ENCODE results near the gene LCMT1.

GRCh38 chr16:25148568-25149215, 37.1 kb downstream of the LCMT1 start:
- TF ChIP-seq, protein P1, sequence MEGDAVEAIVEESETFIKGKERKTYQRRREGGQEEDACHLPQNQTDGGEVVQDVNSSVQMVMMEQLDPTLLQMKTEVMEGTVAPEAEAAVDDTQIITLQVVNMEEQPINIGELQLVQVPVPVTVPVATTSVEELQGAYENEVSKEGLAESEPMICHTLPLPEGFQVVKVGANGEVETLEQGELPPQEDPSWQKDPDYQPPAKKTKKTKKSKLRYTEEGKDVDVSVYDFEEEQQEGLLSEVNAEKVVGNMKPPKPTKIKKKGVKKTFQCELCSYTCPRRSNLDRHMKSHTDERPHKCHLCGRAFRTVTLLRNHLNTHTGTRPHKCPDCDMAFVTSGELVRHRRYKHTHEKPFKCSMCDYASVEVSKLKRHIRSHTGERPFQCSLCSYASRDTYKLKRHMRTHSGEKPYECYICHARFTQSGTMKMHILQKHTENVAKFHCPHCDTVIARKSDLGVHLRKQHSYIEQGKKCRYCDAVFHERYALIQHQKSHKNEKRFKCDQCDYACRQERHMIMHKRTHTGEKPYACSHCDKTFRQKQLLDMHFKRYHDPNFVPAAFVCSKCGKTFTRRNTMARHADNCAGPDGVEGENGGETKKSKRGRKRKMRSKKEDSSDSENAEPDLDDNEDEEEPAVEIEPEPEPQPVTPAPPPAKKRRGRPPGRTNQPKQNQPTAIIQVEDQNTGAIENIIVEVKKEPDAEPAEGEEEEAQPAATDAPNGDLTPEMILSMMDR (IDR thresholded peaks at IDR 0.05), result no peak
- no peak for TF ChIP-seq POLR2AphosphoS5 (IDR thresholded peaks at IDR 0.05)
- no peak for TF ChIP-seq POLR2A (IDR thresholded peaks at IDR 0.05)

Data from breast epithelium (tissue), 3 donors.